NB4 (cell line): ENCODE measurements around the gene IFNA1.

Source experiments
- CTCF ChIP-seq: IDR thresholded peaks from one replicate; pipeline ENCODE4 v1.5.1; 2012; ENCODE audit warnings: low read depth, low read length
- POLR2A ChIP-seq: IDR thresholded peaks from 2 replicates; pipeline ENCODE4 v1.6.1; 2011; ENCODE audit warnings: mild to moderate bottlenecking; ENCODE audit not compliant: insufficient read length; ENCODE audit errors: extremely low read depth

GRCh38 chr9:21429191-21429590 lies 11.0 kb upstream of the IFNA1 start:
- TF ChIP-seq CTCF (no peak), POLR2A (no peak)
